Mucosa of descending colon (tissue), 3 donors: ENCODE data around the gene ODC1. TPM values are rescaled to one million over a fixed set of nuclear protein-coding genes. Genes with fewer than 3 reads are reported as not detected.

Experiments
- ATAC-seq: fragments of 200-7000 bp; cut with Tn5 transposase; one replicate; pipeline ENCODE4 v1.9.1; 2020; ENCODE audit warnings: mild to moderate bottlenecking, moderate library complexity
- DNase-seq, 3 donors: peaks; one replicate each; pipeline ENCODE4 v3.0.0-alpha.2; 2020
- H3K36me3 ChIP-seq: fragments of 200-600 bp; one replicate; pipeline ENCODE4 v1.8.0; 2021; ENCODE audit warnings: low read depth, mild to moderate bottlenecking
- H3K4me1 ChIP-seq: fragments of 200-600 bp; one replicate; pipeline ENCODE4 v1.8.0; 2021; ENCODE audit warnings: low read depth, mild to moderate bottlenecking
- H3K4me3 ChIP-seq: fragments of 200-600 bp; one replicate; pipeline ENCODE4 v1.8.0; 2021; ENCODE audit warnings: mild to moderate bottlenecking
- H3K9me3 ChIP-seq: fragments of 200-600 bp; one replicate; pipeline ENCODE4 v1.8.0; 2021; ENCODE audit warnings: mild to moderate bottlenecking
- CTCF ChIP-seq: fragments of 200-600 bp; IDR thresholded peaks from one replicate; pipeline ENCODE4 v1.8.0; 2022; ENCODE audit warnings: antibody characterized with exemption, mild to moderate bottlenecking
- intact Hi-C, 2 donors: fragments of 100-400 bp; cut with DNase I in 1 of 2; cut with micrococcal nuclease in 1 of 2; formaldehyde crosslinking; loops; one replicate each; pipeline versions ENCODE4 v1.11.0 to v1.11.1; 2022; cut with DNase I, micrococcal nuclease
- total RNA-seq, 3 donors: library from RNA; stranded (reverse); fragmentation: NEBNext Ultra II Directional in 2 of 3; extraction: Animal tissue kit (Norgen Biotek cat#: 25700) in 2 of 3; gene quantifications; one replicate each; pipeline versions ENCODE4 v1.2.1 to v1.2.4, GENCODE V29; 2021 to 2023
- donor health status: DM: no; HTN: no; CAD: no; lungs with moderate emphysema.
- donor health status: DM: no; HTN: no; CAD: no.
- donor health status: DM: no; HTN: yes; CAD: no.

Gene ODC1
- total RNA-seq, 3 donors from 2014 or later, result 32.2 to 60.2 (median 35.7) TPM

DNA sequence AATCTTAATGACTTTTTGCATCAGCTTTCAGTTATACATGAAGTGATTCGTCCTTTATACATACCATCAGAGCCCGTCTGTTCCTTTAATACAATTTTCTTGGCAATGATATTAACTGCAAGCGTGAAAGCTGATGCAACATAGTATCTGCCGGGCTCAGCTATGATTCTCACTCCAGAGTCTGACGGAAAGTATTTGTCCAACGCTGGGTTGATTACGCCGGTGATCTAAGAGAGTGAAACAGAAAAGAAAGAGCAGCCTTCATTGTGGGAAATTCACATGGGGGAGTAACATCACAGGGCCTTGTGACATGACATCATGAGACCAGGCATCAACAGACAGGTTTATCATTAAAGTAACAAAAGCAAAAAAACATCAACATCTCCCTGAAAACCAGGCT lies 6.2 kb downstream of the ODC1 start:
- Histone ChIP-seq H3K4me3 (no peak overlapping the region), H3K9me3 (no peaks in the 10 kb centered on the region), H3K36me3 (peaks cover 10% of the 10 kb centered on the region), H3K4me1 (peaks cover 8% of the 10 kb centered on the region)
- intact Hi-C loops, result no loop called here
- TF ChIP-seq CTCF, result no peak
- ATAC-seq (no peak), DNase-seq (no peak)

DNA sequence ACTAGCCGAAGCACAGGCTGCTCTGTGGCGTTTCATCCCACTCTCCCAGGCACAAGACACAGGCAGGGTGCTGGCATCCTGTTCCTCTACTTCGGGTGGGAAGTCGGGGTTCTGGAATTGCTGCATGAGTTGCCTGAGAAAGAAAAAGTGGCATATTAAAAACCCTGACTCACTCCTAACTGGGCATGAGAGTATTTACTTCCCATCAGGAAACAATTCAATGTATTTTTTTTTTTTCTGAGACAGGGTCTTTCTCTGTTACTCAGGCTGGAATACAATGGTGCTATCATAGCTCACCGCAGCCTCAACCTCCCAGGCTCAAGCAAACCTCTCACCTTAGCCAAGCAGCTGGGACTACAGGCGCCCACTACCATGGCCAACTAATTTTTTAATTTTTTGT lies 7.4 kb downstream of the ODC1 start:
- intact Hi-C loops, result no loop called here
- TF ChIP-seq CTCF, result no peak

GRCh38 chr2:10439971-10440370 lies 8.2 kb downstream of the ODC1 start:
- intact Hi-C loops, result loop anchor here (10.0 kb wide), 2 partner anchors 315 to 365 kb away; partner anchors contain the start of gene RRM2 (in 1 of the 2)
- H3K36me3 ChIP-seq, result peaks cover 10% of the 10 kb centered on the region

More for the DNA sequence above, 7.4 kb downstream of the ODC1 start:
- Histone ChIP-seq H3K36me3 (peaks cover 10% of the 10 kb centered on the region), H3K4me1 (no peaks in the 10 kb centered on the region), H3K9me3 (no peaks in the 10 kb centered on the region), H3K4me3 (no peak overlapping the region)
- ATAC-seq, result no peak
- DNase-seq, result peak in 1 of 3 donors; percentile 17

GRCh38 chr2:10439185-10439879 lies 8.8 kb downstream of the ODC1 start:
- Histone ChIP-seq H3K4me3 (no peak overlapping the region), H3K36me3 (peaks cover 10% of the 10 kb centered on the region), H3K4me1 (peaks cover 3% of the 10 kb centered on the region), H3K9me3 (no peaks in the 10 kb centered on the region)
- ATAC-seq (no peak), DNase-seq (peak in 1 of 3 donors; percentile 19)
- no peak for TF ChIP-seq CTCF
- intact Hi-C loops, result loop anchor here (10.0 kb wide), 2 partner anchors 315 to 365 kb away; partner anchors contain the start of gene RRM2 (in 1 of the 2)

More at GRCh38 chr2:10439971-10440370, 8.2 kb downstream of the ODC1 start:
- DNase-seq (peak in 1 of 3 donors; percentile 37), ATAC-seq (no peak)
- Histone ChIP-seq H3K9me3 (no peaks in the 10 kb centered on the region), H3K4me3 (no peak overlapping the region), H3K4me1 (no peaks in the 10 kb centered on the region)
- TF ChIP-seq CTCF, result no peak

DNA sequence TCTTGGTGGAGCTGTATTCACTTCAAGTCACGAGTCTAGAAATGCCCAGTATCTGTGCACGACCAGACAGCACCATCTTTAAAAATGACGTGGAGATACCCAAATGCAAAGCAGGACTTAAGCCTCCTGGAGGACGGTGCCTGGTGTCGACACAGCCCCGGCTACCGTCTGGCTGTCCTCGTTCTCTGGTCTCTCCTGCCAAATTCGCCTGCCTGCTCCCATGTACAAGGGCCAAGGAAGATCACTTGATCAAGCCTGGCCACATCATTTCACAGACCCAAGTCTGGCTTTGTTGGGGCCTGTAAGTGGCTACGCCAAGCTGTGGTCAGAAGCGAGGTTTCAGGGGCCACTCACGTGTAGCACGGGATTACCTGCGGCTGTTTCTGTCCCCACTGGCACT lies 9.4 kb downstream of the ODC1 start:
- Histone ChIP-seq H3K4me1 (peaks cover 3% of the 10 kb centered on the region), H3K4me3 (no peak overlapping the region), H3K36me3 (peaks cover 10% of the 10 kb centered on the region), H3K9me3 (no peaks in the 10 kb centered on the region)
- TF ChIP-seq CTCF, result no peak
- DNase-seq (peak in 1 of 3 donors; percentile 13), ATAC-seq (no peak)
- intact Hi-C loops, result loop anchor here (10.0 kb wide), 2 partner anchors 314 to 364 kb away; partner anchors contain the start of gene RRM2 (in 1 of the 2)
